ENCODE results near the gene ARHGEF40.

Gene ARHGEF40

GRCh38 chr14:21101802-21102413 is 31.8 kb downstream of the ARHGEF40 start:
- H2BK5ac ChIP-seq (ENCODE audit: low read length): no peak overlapping the region
- peaks cover 2% of the 10 kb centered on the region for H3K79me1 ChIP-seq (ENCODE audit: low read length)
- no peak overlapping the region for H3K9ac ChIP-seq (ENCODE audit: low read length)
- H3K36me3 ChIP-seq (ENCODE audit: control insufficient read depth, insufficient read depth, low read length): no peaks in the 10 kb centered on the region
- H4K5ac ChIP-seq (ENCODE audit: low read length): no peak overlapping the region
- peak overlapping the region; percentile 19 for H3K56ac ChIP-seq (ENCODE audit: low read length)
- H2BK120ac ChIP-seq (ENCODE audit: low read depth, low read length): no peak overlapping the region
- H3K4ac ChIP-seq (ENCODE audit: low read depth, low read length): no peak overlapping the region
- H3K27me3 ChIP-seq (ENCODE audit: insufficient read depth, low read length, poor library complexity): no peaks in the 10 kb centered on the region
- DNase-seq: peak; percentile 55
- no peak overlapping the region for H2BK15ac ChIP-seq (replicated peaks; ENCODE audit: low read depth)
- H3K79me2 ChIP-seq (ENCODE audit: control insufficient read depth, insufficient read depth, low read length): peaks cover 5% of the 10 kb centered on the region
- H2AK5ac ChIP-seq (ENCODE audit: low read length): no peak overlapping the region
- no CpG with 5 or more reads among the region's 8 CpGs for WGBS (ENCODE audit: extremely low coverage, insufficient coverage, low lambda C conversion rate)
- no peak overlapping the region for H3K4me2 ChIP-seq (ENCODE audit: low read length)
- H3K23ac ChIP-seq (ENCODE audit: low read length): no peak overlapping the region
- H4K8ac ChIP-seq (ENCODE audit: low read depth, low read length): no peak overlapping the region
- no peak overlapping the region for H3K4me3 ChIP-seq (ENCODE audit: low read length)
- peaks cover 17% of the 10 kb centered on the region for H3K4me1 ChIP-seq (ENCODE audit: control insufficient read depth, low read depth, low read length)
- H3K27ac ChIP-seq (ENCODE audit: low read depth, low read length): no peak overlapping the region
- no peak overlapping the region for H3K18ac ChIP-seq (ENCODE audit: low read length)

DNA sequence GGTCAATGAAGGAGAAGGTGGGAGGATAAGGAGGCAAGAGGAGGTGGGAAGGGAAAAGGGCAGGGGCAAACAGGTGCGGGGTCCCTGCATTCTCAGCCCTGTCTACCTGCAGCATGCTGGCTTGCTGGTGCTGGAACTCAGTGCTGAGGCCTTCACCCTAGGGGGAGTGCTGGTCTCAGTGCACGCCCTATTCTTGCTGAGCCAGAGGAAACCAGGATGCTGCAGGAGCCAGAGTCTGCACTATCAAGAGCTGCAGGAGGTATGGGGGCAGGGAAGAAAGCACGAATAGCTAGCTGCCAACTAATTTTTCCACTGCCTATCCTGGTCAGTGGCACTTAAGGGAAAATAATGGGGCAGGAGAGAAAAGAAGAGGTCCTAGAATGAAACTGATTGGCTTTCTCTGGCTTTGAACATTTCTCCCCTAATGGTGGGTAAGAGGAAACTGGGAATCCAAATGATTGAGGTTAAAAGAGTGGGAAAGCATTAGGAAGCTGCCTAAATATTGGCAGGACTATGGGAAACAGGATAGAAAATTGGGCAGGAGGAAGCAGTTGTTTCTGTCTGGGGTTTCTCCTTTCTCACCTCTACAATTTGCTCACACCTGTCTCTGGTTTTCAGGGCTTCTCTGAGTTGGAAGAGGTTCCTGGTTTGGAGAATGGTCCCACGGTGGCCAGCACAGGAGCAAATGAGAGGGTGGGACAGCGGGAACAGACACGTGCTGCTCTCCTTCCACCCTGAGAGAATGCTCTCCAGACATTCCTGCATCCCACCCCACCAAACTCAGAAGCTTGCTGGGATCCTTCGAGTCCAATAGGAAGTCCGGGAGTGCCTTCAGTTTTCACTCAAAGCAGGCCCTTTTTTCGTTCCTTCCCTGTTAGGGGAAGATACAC is 32.7 kb downstream of the ARHGEF40 start:
- Histone ChIP-seq H3K18ac (ENCODE audit: low read length) (peak overlapping the region; percentile 82), H3K56ac (ENCODE audit: low read length) (peak overlapping the region; percentile 90), H2BK5ac (ENCODE audit: low read length) (no peak overlapping the region), H3K23ac (ENCODE audit: low read length) (no peak overlapping the region), H2AK5ac (ENCODE audit: low read length) (peak overlapping the region; percentile 80), H2BK120ac (ENCODE audit: low read depth, low read length) (no peak overlapping the region), H3K4me3 (ENCODE audit: low read length) (peak overlapping the region; percentile 29), H3K36me3 (ENCODE audit: control insufficient read depth, insufficient read depth, low read length) (no peaks in the 10 kb centered on the region), H3K79me1 (ENCODE audit: low read length) (no peaks in the 10 kb centered on the region), H3K27me3 (ENCODE audit: insufficient read depth, low read length, poor library complexity) (no peaks in the 10 kb centered on the region), H3K79me2 (ENCODE audit: control insufficient read depth, insufficient read depth, low read length) (no peaks in the 10 kb centered on the region), H2BK15ac (replicated peaks; ENCODE audit: low read depth) (peak overlapping the region; percentile 4), H4K5ac (ENCODE audit: low read length) (peak overlapping the region; percentile 26), H3K4ac (ENCODE audit: low read depth, low read length) (peak overlapping the region; percentile 59), H3K27ac (ENCODE audit: low read depth, low read length) (peak overlapping the region; percentile 13), H4K8ac (ENCODE audit: low read depth, low read length) (no peak overlapping the region), H3K4me1 (ENCODE audit: control insufficient read depth, low read depth, low read length) (peaks cover 14% of the 10 kb centered on the region), H3K9ac (ENCODE audit: low read length) (peak overlapping the region; percentile 79), H3K4me2 (ENCODE audit: low read length) (peak overlapping the region; percentile 84)
- no CpG with 5 or more reads among the region's 9 CpGs for WGBS (ENCODE audit: extremely low coverage, insufficient coverage, low lambda C conversion rate)
- peak; percentile 73 for DNase-seq

DNA sequence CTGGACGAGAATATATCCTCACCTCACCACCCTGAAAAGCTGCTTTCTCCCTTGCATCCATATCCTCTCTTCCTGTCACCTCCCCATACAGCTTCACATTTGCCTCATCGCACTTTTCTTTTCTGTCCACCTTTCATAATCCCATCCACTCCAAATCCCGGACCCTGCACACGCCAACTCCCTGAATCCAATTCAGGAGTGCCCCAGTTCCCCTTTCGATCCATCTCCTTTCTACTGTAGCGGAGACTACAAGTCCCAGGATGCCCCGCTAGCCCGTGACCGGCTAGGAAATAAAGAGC is 33.3 kb downstream of the ARHGEF40 start:
- peak overlapping the region; percentile 79 for H3K9ac ChIP-seq (ENCODE audit: low read length)
- H2BK120ac ChIP-seq (ENCODE audit: low read depth, low read length): no peak overlapping the region
- no peak overlapping the region for H3K27ac ChIP-seq (ENCODE audit: low read depth, low read length)
- H4K5ac ChIP-seq (ENCODE audit: low read length): peak overlapping the region; percentile 26
- H4K8ac ChIP-seq (ENCODE audit: low read depth, low read length): no peak overlapping the region
- H3K27me3 ChIP-seq (ENCODE audit: insufficient read depth, low read length, poor library complexity): no peaks in the 10 kb centered on the region
- H2AK5ac ChIP-seq (ENCODE audit: low read length): peak overlapping the region; percentile 80
- DNase-seq: no peak
- H3K36me3 ChIP-seq (ENCODE audit: control insufficient read depth, insufficient read depth, low read length): no peaks in the 10 kb centered on the region
- no peaks in the 10 kb centered on the region for H3K79me2 ChIP-seq (ENCODE audit: control insufficient read depth, insufficient read depth, low read length)
- H3K56ac ChIP-seq (ENCODE audit: low read length): peak overlapping the region; percentile 90
- peak overlapping the region; percentile 46 for H2BK5ac ChIP-seq (ENCODE audit: low read length)
- peak overlapping the region; percentile 82 for H3K18ac ChIP-seq (ENCODE audit: low read length)
- peak overlapping the region; percentile 4 for H2BK15ac ChIP-seq (replicated peaks; ENCODE audit: low read depth)
- peak overlapping the region; percentile 84 for H3K4me2 ChIP-seq (ENCODE audit: low read length)
- peak overlapping the region; percentile 59 for H3K4ac ChIP-seq (ENCODE audit: low read depth, low read length)
- no peaks in the 10 kb centered on the region for H3K79me1 ChIP-seq (ENCODE audit: low read length)
- WGBS (ENCODE audit: extremely low coverage, insufficient coverage, low lambda C conversion rate): no CpG with 5 or more reads among the region's 9 CpGs
- H3K23ac ChIP-seq (ENCODE audit: low read length): no peak overlapping the region
- peak overlapping the region; percentile 29 for H3K4me3 ChIP-seq (ENCODE audit: low read length)
- peaks cover 14% of the 10 kb centered on the region for H3K4me1 ChIP-seq (ENCODE audit: control insufficient read depth, low read depth, low read length)

- Histone ChIP-seq H2BK5ac (ENCODE audit: low read length) (peak overlapping the region; percentile 96), H3K18ac (ENCODE audit: low read length) (peak overlapping the region; percentile 93), H3K9ac (ENCODE audit: low read length) (peak overlapping the region; percentile 98), H4K5ac (ENCODE audit: low read length) (no peak overlapping the region), H3K4me1 (ENCODE audit: control insufficient read depth, low read depth, low read length) (peaks cover 14% of the 10 kb centered on the region), H3K79me2 (ENCODE audit: control insufficient read depth, insufficient read depth, low read length) (no peaks in the 10 kb centered on the region), H2AK5ac (ENCODE audit: low read length) (no peak overlapping the region), H3K27me3 (ENCODE audit: insufficient read depth, low read length, poor library complexity) (no peaks in the 10 kb centered on the region), H3K56ac (ENCODE audit: low read length) (peak overlapping the region; percentile 98), H2BK120ac (ENCODE audit: low read depth, low read length) (peak overlapping the region; percentile 16), H3K4ac (ENCODE audit: low read depth, low read length) (peak overlapping the region; percentile 95), H3K4me3 (ENCODE audit: low read length) (peak overlapping the region; percentile 72), H4K8ac (ENCODE audit: low read depth, low read length) (no peak overlapping the region), H3K36me3 (ENCODE audit: control insufficient read depth, insufficient read depth, low read length) (no peaks in the 10 kb centered on the region), H3K23ac (ENCODE audit: low read length) (peak overlapping the region; percentile 91), H3K79me1 (ENCODE audit: low read length) (no peaks in the 10 kb centered on the region), H3K4me2 (ENCODE audit: low read length) (peak overlapping the region; percentile 75), H3K27ac (ENCODE audit: low read depth, low read length) (peak overlapping the region; percentile 93), H2BK15ac (replicated peaks; ENCODE audit: low read depth) (no peak overlapping the region)
- peak; percentile 99 for DNase-seq
- no CpG with 5 or more reads among the region's 62 CpGs for WGBS (ENCODE audit: extremely low coverage, insufficient coverage, low lambda C conversion rate)
These were observed 33.8 kb downstream of the ARHGEF40 start for GRCh38 chr14:21103710-21104447.

DNA sequence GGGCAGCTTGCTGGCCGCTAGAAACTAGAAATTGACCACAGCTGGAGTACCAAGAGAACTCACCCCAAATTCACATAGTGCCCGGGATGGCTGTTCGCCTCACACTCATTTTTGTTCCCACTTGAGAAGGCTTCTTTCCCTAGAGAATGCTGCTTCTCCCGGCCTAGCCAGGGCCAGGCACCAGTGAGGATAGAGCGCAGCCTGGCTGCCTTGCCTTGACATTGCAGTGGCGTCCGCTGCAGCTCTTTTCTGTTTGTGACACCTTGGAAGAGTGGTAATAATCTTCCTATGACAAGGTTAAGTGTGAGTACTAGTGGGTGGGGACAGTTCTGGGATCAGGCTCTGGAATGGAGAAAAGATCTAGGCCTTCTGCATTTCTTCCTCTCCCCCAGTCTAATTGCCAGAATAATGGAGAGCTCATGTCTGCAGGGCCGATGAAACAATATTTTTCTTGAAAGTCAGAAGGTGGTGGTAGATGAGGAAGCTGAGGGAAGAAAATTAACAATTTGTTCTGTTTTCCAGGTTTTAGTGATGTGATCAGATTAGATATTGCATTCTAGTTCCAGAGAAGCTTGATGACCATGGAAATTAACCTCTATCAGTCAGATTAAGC is 34.5 kb downstream of the ARHGEF40 start:
- H4K8ac ChIP-seq (ENCODE audit: low read depth, low read length): no peak overlapping the region
- H3K18ac ChIP-seq (ENCODE audit: low read length): peak overlapping the region; percentile 93
- peak overlapping the region; percentile 95 for H3K4ac ChIP-seq (ENCODE audit: low read depth, low read length)
- H3K79me2 ChIP-seq (ENCODE audit: control insufficient read depth, insufficient read depth, low read length): no peaks in the 10 kb centered on the region
- H2AK5ac ChIP-seq (ENCODE audit: low read length): no peak overlapping the region
- no CpG with 5 or more reads among the region's 8 CpGs for WGBS (ENCODE audit: extremely low coverage, insufficient coverage, low lambda C conversion rate)
- H2BK15ac ChIP-seq (replicated peaks; ENCODE audit: low read depth): no peak overlapping the region
- DNase-seq: peak; percentile 93
- no peaks in the 10 kb centered on the region for H3K36me3 ChIP-seq (ENCODE audit: control insufficient read depth, insufficient read depth, low read length)
- H3K23ac ChIP-seq (ENCODE audit: low read length): no peak overlapping the region
- peak overlapping the region; percentile 75 for H3K4me2 ChIP-seq (ENCODE audit: low read length)
- peak overlapping the region; percentile 72 for H3K4me3 ChIP-seq (ENCODE audit: low read length)
- no peaks in the 10 kb centered on the region for H3K27me3 ChIP-seq (ENCODE audit: insufficient read depth, low read length, poor library complexity)
- peak overlapping the region; percentile 93 for H3K27ac ChIP-seq (ENCODE audit: low read depth, low read length)
- peak overlapping the region; percentile 98 for H3K56ac ChIP-seq (ENCODE audit: low read length)
- H4K5ac ChIP-seq (ENCODE audit: low read length): no peak overlapping the region
- peak overlapping the region; percentile 96 for H2BK5ac ChIP-seq (ENCODE audit: low read length)
- H3K9ac ChIP-seq (ENCODE audit: low read length): peak overlapping the region; percentile 98
- H2BK120ac ChIP-seq (ENCODE audit: low read depth, low read length): peak overlapping the region; percentile 16
- H3K79me1 ChIP-seq (ENCODE audit: low read length): no peaks in the 10 kb centered on the region
- H3K4me1 ChIP-seq (ENCODE audit: control insufficient read depth, low read depth, low read length): peaks cover 10% of the 10 kb centered on the region

All from mesendoderm (in vitro differentiated cells).